ENCODE data around the gene CLDN9. TPM values are rescaled to one million over a fixed set of nuclear protein-coding genes. Genes with fewer than 3 reads are reported as not detected.

CLDN9 gene
- total RNA-seq, 1 donor from 2014 or later = not detected

GRCh38 chr16:3008690-3009037 is 4.1 kb upstream of the CLDN9 start:
- Mint-ChIP-seq H3K4me3 (no peak overlapping the region), H3K9me3 (no peaks in the 10 kb centered on the region), H3K36me3 (ENCODE audit: low read depth) (no peaks in the 10 kb centered on the region), H3K27me3 (peaks cover 11% of the 10 kb centered on the region), H3K4me1 (peaks cover 32% of the 10 kb centered on the region), H3K27ac (no peak overlapping the region)
- ChIA-PET CTCF (interaction anchor here (2.7 kb wide), 1 partner anchor 19 kb away, joined by 16 read pairs; no protein-coding TSS in a partner anchor), POLR2A (interaction anchor here (1.3 to 5.4 kb wide), 3 partner anchors 14 to 29 kb away, joined by 3 to 40 read pairs (median 4); partner anchors contain the start of genes HCFC1R1, PKMYT1 and THOC6)
- TF ChIP-seq CTCF (IDR thresholded peaks at IDR 0.05) = no peak
- ATAC-seq (ENCODE audit: low read depth) (no peak), DNase-seq (no peak)
- intact Hi-C loops (cut with micrococcal nuclease) = no loop called here

DNA sequence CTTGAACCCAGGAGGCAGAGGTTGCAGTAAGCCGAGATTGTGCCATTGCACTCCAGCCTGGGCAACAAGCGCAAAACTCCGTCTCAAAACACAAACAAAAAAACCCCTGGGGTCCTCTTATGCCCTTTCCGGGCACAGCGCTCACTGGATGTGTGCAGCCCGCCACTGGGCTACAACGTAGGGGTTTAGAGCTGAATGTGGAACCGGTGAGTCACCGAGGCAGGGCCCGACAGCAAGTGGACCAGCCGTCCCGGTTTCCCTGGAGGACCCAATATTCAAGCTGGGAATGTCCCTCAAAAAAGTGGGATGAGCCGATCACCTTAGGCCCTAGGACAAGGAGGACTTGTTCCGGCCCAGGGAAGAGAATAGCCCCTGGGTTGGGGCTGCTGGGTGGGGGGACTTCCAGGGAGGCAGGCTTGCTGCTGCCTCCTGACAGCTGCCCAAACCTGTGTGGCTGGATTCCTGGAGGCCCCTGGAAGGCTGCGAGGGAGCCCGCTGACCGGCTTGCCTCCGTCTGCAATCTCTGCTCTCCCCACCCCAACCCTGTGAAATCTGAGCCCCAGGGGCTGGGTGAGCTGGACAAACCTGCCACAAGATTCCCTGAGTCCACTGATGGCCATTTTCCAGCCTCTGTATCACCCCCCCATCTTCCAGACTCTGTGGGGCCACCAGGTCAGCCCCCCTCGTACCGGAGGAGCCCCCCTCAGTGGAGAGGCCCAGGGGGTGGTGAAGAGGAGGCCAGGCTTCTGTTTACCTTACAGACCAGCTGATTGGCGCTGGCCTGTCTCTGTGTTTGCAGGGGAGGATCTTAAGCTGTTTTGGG is 2.9 kb upstream of the CLDN9 start:
- Mint-ChIP-seq H3K27me3 (peaks cover 12% of the 10 kb centered on the region), H3K4me3 (no peak overlapping the region), H3K4me1 (peaks cover 29% of the 10 kb centered on the region), H3K9me3 (no peaks in the 10 kb centered on the region), H3K36me3 (ENCODE audit: low read depth) (no peaks in the 10 kb centered on the region), H3K27ac (no peak overlapping the region)
- ChIA-PET CTCF (interaction anchor here (0.9 kb wide), 1 partner anchor 13 kb away, joined by 3 read pairs; no protein-coding TSS in a partner anchor), POLR2A (no interaction called here)
- DNase-seq (no peak), ATAC-seq (ENCODE audit: low read depth) (no peak)
- TF ChIP-seq CTCF (IDR thresholded peaks at IDR 0.05) = no peak
- intact Hi-C loops (cut with micrococcal nuclease) = no loop called here

GRCh38 chr16:3010510-3010909 is 2.2 kb upstream of the CLDN9 start:
- H3K36me3 Mint-ChIP-seq (ENCODE audit: low read depth) = no peaks in the 10 kb centered on the region
- no peak overlapping the region for H3K4me3 Mint-ChIP-seq
- H3K27ac Mint-ChIP-seq = no peak overlapping the region
- ChIA-PET POLR2A (no interaction called here), CTCF (interaction anchor here (0.9 kb wide), 1 partner anchor 12 kb away, joined by 3 read pairs; no protein-coding TSS in a partner anchor)
- ATAC-seq (ENCODE audit: low read depth) (no peak), DNase-seq (no peak)
- H3K4me1 Mint-ChIP-seq = peaks cover 26% of the 10 kb centered on the region
- no peak for TF ChIP-seq CTCF (IDR thresholded peaks at IDR 0.05)
- intact Hi-C loops (cut with micrococcal nuclease) = no loop called here
- no peaks in the 10 kb centered on the region for H3K9me3 Mint-ChIP-seq
- peaks cover 14% of the 10 kb centered on the region for H3K27me3 Mint-ChIP-seq

DNA sequence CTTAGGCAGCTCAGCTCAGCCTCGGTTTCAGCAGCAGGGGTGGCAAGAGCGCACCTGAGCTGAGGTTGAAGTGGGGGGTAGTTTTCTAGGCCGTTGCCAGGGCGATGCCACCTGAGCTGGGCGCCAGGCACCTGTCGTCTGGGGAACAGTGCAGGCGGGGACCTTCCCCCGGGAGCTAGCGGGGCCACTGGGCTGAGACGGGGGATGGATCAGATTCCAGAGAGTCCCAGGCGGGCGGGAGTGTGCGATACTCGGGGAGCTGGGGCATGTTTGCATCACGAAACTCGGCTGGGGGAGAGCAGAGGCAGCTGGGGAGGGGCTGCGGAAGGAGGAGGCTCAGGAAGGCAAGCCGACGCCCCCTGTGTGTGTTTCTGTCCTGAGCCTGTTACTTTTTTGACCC is 477 bp upstream of the CLDN9 start:
- Mint-ChIP-seq H3K36me3 (ENCODE audit: low read depth) (no peaks in the 10 kb centered on the region), H3K4me1 (peaks cover 19% of the 10 kb centered on the region), H3K27ac (no peak overlapping the region), H3K9me3 (no peaks in the 10 kb centered on the region), H3K4me3 (no peak overlapping the region), H3K27me3 (peaks cover 20% of the 10 kb centered on the region)
- ChIA-PET POLR2A (no interaction called here), CTCF (interaction anchor here (0.9 kb wide), 1 partner anchor 8 kb away, joined by 4 read pairs; no protein-coding TSS in a partner anchor)
- DNase-seq = no peak
- intact Hi-C loops (cut with micrococcal nuclease) = no loop called here
- no peak for TF ChIP-seq CTCF (IDR thresholded peaks at IDR 0.05)
- no peak for ATAC-seq (ENCODE audit: low read depth)

DNA sequence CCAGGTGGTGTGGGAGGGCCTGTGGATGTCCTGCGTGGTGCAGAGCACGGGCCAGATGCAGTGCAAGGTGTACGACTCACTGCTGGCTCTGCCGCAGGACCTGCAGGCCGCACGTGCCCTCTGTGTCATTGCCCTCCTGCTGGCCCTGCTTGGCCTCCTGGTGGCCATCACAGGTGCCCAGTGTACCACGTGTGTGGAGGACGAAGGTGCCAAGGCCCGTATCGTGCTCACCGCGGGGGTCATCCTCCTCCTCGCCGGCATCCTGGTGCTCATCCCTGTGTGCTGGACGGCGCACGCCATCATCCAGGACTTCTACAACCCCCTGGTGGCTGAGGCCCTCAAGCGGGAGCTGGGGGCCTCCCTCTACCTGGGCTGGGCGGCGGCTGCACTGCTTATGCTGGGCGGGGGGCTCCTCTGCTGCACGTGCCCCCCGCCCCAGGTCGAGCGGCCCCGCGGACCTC is 798 bp downstream of the CLDN9 start:
- intact Hi-C loops (cut with micrococcal nuclease) = no loop called here
- POLR2A ChIA-PET = no interaction called here
- TF ChIP-seq CTCF (IDR thresholded peaks at IDR 0.05) = no peak
- Mint-ChIP-seq H3K27me3 (peaks cover 18% of the 10 kb centered on the region), H3K9me3 (no peaks in the 10 kb centered on the region), H3K4me1 (peaks cover 12% of the 10 kb centered on the region), H3K27ac (no peak overlapping the region), H3K4me3 (no peak overlapping the region), H3K36me3 (ENCODE audit: low read depth) (no peaks in the 10 kb centered on the region)
- DNase-seq (no peak), ATAC-seq (ENCODE audit: low read depth) (no peak)
- CTCF ChIA-PET = no interaction called here

All from activated B cell treated with CpG ODN at 0.5 μM for 24 hours (primary cell).